Measurements from ENCODE around the gene CAST.

The CAST gene

GRCh38 chr5:96818125-96818788 is 156.1 kb downstream of the CAST start:
- DNase-seq (ENCODE audit: low read depth in 2 of 2): no peak

- DNase-seq (ENCODE audit: low read depth in 2 of 2): no peak
Measured at GRCh38 chr5:96819806-96820205, 157.6 kb downstream of the CAST start.

- no peak for DNase-seq (ENCODE audit: low read depth in 2 of 2)
Measured at GRCh38 chr5:96821260-96821916, 159.2 kb downstream of the CAST start.

GRCh38 chr5:96822686-96823459 is 160.7 kb downstream of the CAST start:
- no peak for DNase-seq (ENCODE audit: low read depth in 2 of 2)

- DNase-seq (ENCODE audit: low read depth in 2 of 2): no peak
Measured at GRCh38 chr5:96823900-96824380, 161.8 kb downstream of the CAST start.

All from stimulated activated CD4-positive, alpha-beta T cell treated with anti-CD3 and anti-CD28 coated beads, Interleukin-12 subunit alpha, Interleukin-12 subunit beta, amount 100 ng/mL, for 24 hours (primary cell).